Natural killer cell (primary cell): ENCODE results near the gene ZNF761. TPM values are rescaled to one million over a fixed set of nuclear protein-coding genes. Genes with fewer than 3 reads are reported as not detected.
"Not testable (repeated sequence)": the region's sequence is repeated elsewhere in the genome, so short reads cannot be mapped to it uniquely, and the experiment has no call there.

Source experiments
- ATAC-seq, 3 donors: fragments of 150-1000 bp in 2 of 3; fragments of 200-7000 bp in 1 of 3; cut with Tn5 transposase; 1 replicate in 1 of 3; 2 replicates in 2 of 3; pipeline ENCODE4 v1.10.0; 2021; ENCODE audit warnings: mild to moderate bottlenecking in 2 of 3, moderate library complexity in 2 of 3
- DNase-seq, 2 donors: peaks; one replicate each; pipeline versions ENCODE4 v3.0.0 to v3.0.0-alpha.2; 2013 to 2021; ENCODE audit warnings: mixed read lengths in 1 of 2
- H3K27ac ChIP-seq: one replicate; pipeline ENCODE4 v1.5.1; 2013; ENCODE audit warnings: mild to moderate bottlenecking, low read length
- H3K27me3 ChIP-seq: one replicate; pipeline ENCODE4 v1.6.1; 2013; ENCODE audit warnings: low read length; ENCODE audit not compliant: control insufficient read depth, insufficient read depth
- H3K36me3 ChIP-seq: one replicate; pipeline ENCODE4 v1.6.1; 2013; ENCODE audit warnings: low read length; ENCODE audit not compliant: control insufficient read depth, insufficient read depth
- H3K4me1 ChIP-seq: one replicate; pipeline ENCODE4 v1.6.1; 2013; ENCODE audit warnings: low read length; ENCODE audit not compliant: control insufficient read depth, insufficient read depth
- H3K4me3 ChIP-seq: one replicate; pipeline ENCODE4 v1.5.1; 2013; ENCODE audit warnings: low read length
- H3K9me3 ChIP-seq: one replicate; pipeline ENCODE4 v1.6.1; 2013; ENCODE audit warnings: low read length; ENCODE audit not compliant: control insufficient read depth, insufficient read depth
- H3K27ac Mint-ChIP-seq, 2 donors: one replicate each; pipeline ENCODE4 v1.8.0; 2022; ENCODE audit warnings: mild to moderate bottlenecking in 2 of 2, mixed read lengths in 2 of 2, moderate library complexity in 1 of 2
- H3K27me3 Mint-ChIP-seq, 2 donors: one replicate each; pipeline ENCODE4 v1.8.0; 2022; ENCODE audit warnings: low read depth in 2 of 2, mixed read lengths in 2 of 2
- H3K36me3 Mint-ChIP-seq: one replicate; pipeline ENCODE4 v1.8.0; 2022; ENCODE audit warnings: mixed read lengths
- H3K4me1 Mint-ChIP-seq, 2 donors: one replicate each; pipeline ENCODE4 v1.8.0; 2022; ENCODE audit warnings: mixed read lengths in 2 of 2
- H3K4me3 Mint-ChIP-seq: one replicate; pipeline ENCODE4 v1.8.0; 2022; ENCODE audit warnings: mild to moderate bottlenecking, moderate library complexity, mixed read lengths
- H3K9me3 Mint-ChIP-seq, 2 donors: one replicate each; pipeline ENCODE4 v1.8.0; 2022; ENCODE audit warnings: mixed read lengths in 2 of 2
- CTCF ChIP-seq: fragments of 200-600 bp; IDR thresholded peaks from one replicate; pipeline ENCODE4 v1.8.0; 2022; ENCODE audit warnings: antibody characterized with exemption
- WGBS: methylation state at CpG from one replicate; pipeline ENCODE4 v1.1.7; 2013; ENCODE audit warnings: missing lambda C conversion rate; ENCODE audit not compliant: insufficient coverage; 5-methylcytosine and 5-hydroxymethylcytosine counted together
- intact Hi-C: fragments of 100-400 bp; cut with micrococcal nuclease; formaldehyde crosslinking; loops from one replicate; pipeline ENCODE4 v1.14.2; 2022
- total RNA-seq, 4 donors: library from RNA; stranded (reverse); fragments of 120-200 nt in 1 of 4; gene quantifications; one replicate each; pipeline versions ENCODE4 v1.2.3 to v1.2.4, GENCODE V29; 2013 to 2022

Gene ZNF761
- total RNA-seq, 3 donors from 2014 or later (not counting 1 experiment from before 2014, with no cell fraction given): 6.8 to 8.9 (median 8.5) TPM

- peaks cover 15% of the 10 kb centered on the region for H3K9me3 ChIP-seq
- Mint-ChIP-seq H3K9me3 (no peaks in the 10 kb centered on the region), H3K4me1 (peaks cover 29 to 37% of the 10 kb centered on the region in 2 donors), H3K36me3 (no peaks in the 10 kb centered on the region), H3K27ac (no peak overlapping the region), H3K4me3 (no peak overlapping the region), H3K27me3 (no peaks in the 10 kb centered on the region)
- peaks cover 9% of the 10 kb centered on the region for H3K4me1 ChIP-seq
- no peak overlapping the region for H3K27ac ChIP-seq
- intact Hi-C loops: no loop called here
- no peak for ATAC-seq
- H3K4me3 ChIP-seq: no peak overlapping the region
- DNase-seq: no peak
- no peaks in the 10 kb centered on the region for H3K27me3 ChIP-seq
- no peak for TF ChIP-seq CTCF
- WGBS: 88% methylated on average over 7 of the region's 7 CpGs
- H3K36me3 ChIP-seq: no peaks in the 10 kb centered on the region
These were observed 40.1 kb downstream of the ZNF761 start for GRCh38 chr19:53471916-53472315.

GRCh38 chr19:53474832-53475231 lies 43.0 kb downstream of the ZNF761 start:
- H3K9me3 ChIP-seq: peaks cover 42% of the 10 kb centered on the region
- H3K4me3 Mint-ChIP-seq, intact Hi-C loops, ATAC-seq, H3K27me3 Mint-ChIP-seq, H3K4me1 ChIP-seq, H3K27ac ChIP-seq, H3K9me3 Mint-ChIP-seq, H3K27me3 ChIP-seq, DNase-seq, H3K4me3 ChIP-seq: not testable (repeated sequence)
- WGBS: 12% methylated on average over 1 of the region's 1 CpG
- Mint-ChIP-seq H3K27ac (peak overlapping the region in 1 of 2 donors; percentile 9), H3K36me3 (peaks cover 17% of the 10 kb centered on the region), H3K4me1 (peaks cover 11 to 20% of the 10 kb centered on the region in 2 donors)
- H3K36me3 ChIP-seq: peaks cover 12% of the 10 kb centered on the region

GRCh38 chr19:53475470-53475869 lies 43.7 kb downstream of the ZNF761 start:
- H3K27ac ChIP-seq, H3K4me1 ChIP-seq, intact Hi-C loops, H3K9me3 Mint-ChIP-seq, H3K27me3 Mint-ChIP-seq, ATAC-seq, H3K4me3 ChIP-seq, DNase-seq, H3K4me3 Mint-ChIP-seq, H3K27ac Mint-ChIP-seq, H3K27me3 ChIP-seq: not testable (repeated sequence)
- Mint-ChIP-seq H3K4me1 (peaks cover 6 to 16% of the 10 kb centered on the region in 2 donors), H3K36me3 (peaks cover 20% of the 10 kb centered on the region)
- 90% methylated on average over 6 of the region's 6 CpGs for WGBS
- Histone ChIP-seq H3K9me3 (peaks cover 46% of the 10 kb centered on the region), H3K36me3 (peaks cover 12% of the 10 kb centered on the region)

GRCh38 chr19:53483751-53484150 lies 52.0 kb downstream of the ZNF761 start:
- not testable (repeated sequence) for ATAC-seq, H3K4me3 Mint-ChIP-seq
- peaks cover 77% of the 10 kb centered on the region for H3K9me3 ChIP-seq

GRCh38 chr19:53485046-53486004 lies 53.5 kb downstream of the ZNF761 start:
- Mint-ChIP-seq H3K4me1 (no peaks in the 10 kb centered on the region), H3K27ac (no peak overlapping the region), H3K36me3 (peaks cover 74% of the 10 kb centered on the region), H3K4me3 (no peak overlapping the region), H3K9me3 (peaks cover 9 to 16% of the 10 kb centered on the region in 2 donors), H3K27me3 (no peaks in the 10 kb centered on the region)
- Histone ChIP-seq H3K27ac (no peak overlapping the region), H3K4me3 (no peak overlapping the region), H3K9me3 (peaks cover 73% of the 10 kb centered on the region), H3K36me3 (peaks cover 41% of the 10 kb centered on the region), H3K27me3 (no peaks in the 10 kb centered on the region), H3K4me1 (no peaks in the 10 kb centered on the region)
- DNase-seq (no peak), ATAC-seq (no peak)
- intact Hi-C loops: no loop called here
- TF ChIP-seq CTCF: no peak
- WGBS: 93% methylated on average over 6 of the region's 8 CpGs

More at GRCh38 chr19:53483751-53484150, 52.0 kb downstream of the ZNF761 start:
- WGBS: 96% methylated on average over 2 of the region's 2 CpGs
- H3K27me3 Mint-ChIP-seq, H3K27me3 ChIP-seq, intact Hi-C loops, DNase-seq, H3K4me3 ChIP-seq, H3K4me1 ChIP-seq, H3K4me1 Mint-ChIP-seq, H3K27ac ChIP-seq, H3K27ac Mint-ChIP-seq: not testable (repeated sequence)
- H3K9me3 Mint-ChIP-seq: peaks cover 12 to 22% of the 10 kb centered on the region in 2 donors
- H3K36me3 ChIP-seq: peaks cover 29% of the 10 kb centered on the region
- H3K36me3 Mint-ChIP-seq: peaks cover 79% of the 10 kb centered on the region
